SK-N-SH (cell line): ENCODE results near the gene GLT6D1. TPM values are rescaled to one million over a fixed set of nuclear protein-coding genes. Genes with fewer than 3 reads are reported as not detected.

Experiments used
- CTCF ChIA-PET: fragments of 300-600, 350-600 bp; formaldehyde crosslinking; extraction: SDS; loops from one replicate; lab custom pipeline; 2021; lab: Yijun Ruan, JAX
- POLR2A ChIA-PET: fragments of 350-600 bp; sonication (Branson Sonifier 250); formaldehyde crosslinking; extraction: SDS; loops from one replicate; lab custom pipeline; 2020; ENCODE audit warnings: antibody characterized with exemption, inconsistent platforms; lab: Yijun Ruan, JAX
- DNase-seq: peaks from one replicate; pipeline ENCODE4 v3.0.0; 2012
- H2AFZ ChIP-seq: fragments of 200-600 bp; sonication (generic); 2 replicates; pipeline ENCODE4 v1.8.1; 2016; ENCODE audit warnings: antibody characterized with exemption, mild to moderate bottlenecking, low read depth
- H3F3A ChIP-seq: fragments of 200-600 bp; sonication (generic); replicated peaks from 2 replicates; pipeline ENCODE3; 2016; ENCODE audit warnings: antibody characterized with exemption, mild to moderate bottlenecking; ENCODE audit not compliant: insufficient read depth
- H3K27ac ChIP-seq, 2 experiments: fragments of 200-500 bp in 1 of 2; fragments of 200-600 bp in 1 of 2; sonication (Bioruptor generic) in 1 of 2; sonication (generic), shearing (Covaris generic) in 1 of 2; 2 replicates each; pipeline versions ENCODE4 v1.5.1 to v1.6.1; 2014 to 2016; ENCODE audit warnings: low read depth in 2 of 2, inconsistent platforms in 1 of 2, low read length in 1 of 2, mild to moderate bottlenecking in 1 of 2, mixed read lengths in 1 of 2
- H3K27me3 ChIP-seq: fragments of 200-600 bp; sonication (generic), shearing (Covaris generic); 2 replicates; pipeline ENCODE4 v1.6.1; 2016; ENCODE audit warnings: mixed run types; ENCODE audit not compliant: insufficient read depth
- H3K36me3 ChIP-seq, 2 experiments: fragments of 200-500 bp in 1 of 2; fragments of 200-600 bp in 1 of 2; sonication (Bioruptor generic) in 1 of 2; sonication (generic) in 1 of 2; replicated peaks in 1 of 2; 2 replicates each; pipeline versions ENCODE3 to v1.5.1; 2014 to 2016; ENCODE audit warnings: low read length in 1 of 2, mild to moderate bottlenecking in 1 of 2; ENCODE audit not compliant: insufficient read depth in 2 of 2, control insufficient read depth in 1 of 2
- H3K4me1 ChIP-seq, 2 experiments: fragments of 200-500 bp in 1 of 2; fragments of 200-600 bp in 1 of 2; sonication (Bioruptor generic) in 1 of 2; sonication (generic), shearing (Covaris generic) in 1 of 2; 2 replicates each; pipeline versions ENCODE4 v1.5.1 to v1.6.1; 2014 to 2016; ENCODE audit warnings: low read depth in 1 of 2, low read length in 1 of 2, mixed run types in 1 of 2; ENCODE audit not compliant: insufficient read depth in 2 of 2, control insufficient read depth in 1 of 2
- H3K4me2 ChIP-seq: fragments of 200-600 bp; sonication (generic), shearing (Covaris generic); 2 replicates; pipeline ENCODE4 v1.6.1; 2017; ENCODE audit warnings: mixed run types
- H3K4me3 ChIP-seq, 2 experiments: fragments of 200-500 bp in 1 of 2; fragments of 200-600 bp in 1 of 2; sonication (Bioruptor generic) in 1 of 2; sonication (generic), shearing (Covaris generic) in 1 of 2; 2 replicates each; pipeline versions ENCODE4 v1.5.1 to v1.8.1; 2014 to 2016; ENCODE audit warnings: low read depth in 2 of 2, inconsistent platforms in 1 of 2, low read length in 1 of 2, mild to moderate bottlenecking in 1 of 2, mixed read lengths in 1 of 2, moderate library complexity in 1 of 2
- H3K79me2 ChIP-seq: fragments of 200-600 bp; sonication (generic); 2 replicates; pipeline ENCODE4 v1.8.1; 2017; ENCODE audit warnings: mild to moderate bottlenecking; ENCODE audit not compliant: insufficient read depth
- H3K9ac ChIP-seq: fragments of 200-600 bp; sonication (generic); 2 replicates; pipeline ENCODE4 v1.6.1; 2017; ENCODE audit warnings: mixed run types
- H3K9me2 ChIP-seq: fragments of 200-600 bp; sonication (generic); 2 replicates; pipeline ENCODE4 v1.6.1; 2017; ENCODE audit warnings: mixed run types
- H3K9me3 ChIP-seq: fragments of 200-600 bp; sonication (generic); 2 replicates; pipeline ENCODE4 v1.6.1; 2017; ENCODE audit warnings: mixed run types, mild to moderate bottlenecking, moderate library complexity
- H4K20me1 ChIP-seq: fragments of 200-600 bp; sonication (generic); 2 replicates; pipeline ENCODE4 v1.6.1; 2017; ENCODE audit warnings: mild to moderate bottlenecking, mixed run types; ENCODE audit not compliant: insufficient read depth
- FOSL2 ChIP-seq: IDR thresholded peaks from 2 replicates; pipeline ENCODE4 v1.4.0; 2012; ENCODE audit warnings: low read depth, mild to moderate bottlenecking, moderate library complexity, borderline replicate concordance
- FOXJ3 ChIP-seq: sonication (generic); formaldehyde crosslinking; IDR thresholded peaks from 2 replicates; pipeline ENCODE4 v1.5.1; 2020; ENCODE audit warnings: mild to moderate bottlenecking, missing genetic modification reagents
- GABPA ChIP-seq: IDR thresholded peaks from 2 replicates; pipeline ENCODE4 v1.4.0; 2012; ENCODE audit warnings: low read depth, mild to moderate bottlenecking
- JUND ChIP-seq: IDR thresholded peaks from 2 replicates; pipeline ENCODE4 v1.4.0; 2012
- NRF1 ChIP-seq: IDR thresholded peaks from 2 replicates; pipeline ENCODE4 v1.6.1; 2012; ENCODE audit warnings: low read depth, mild to moderate bottlenecking, low read length
- PBX3 ChIP-seq: IDR thresholded peaks from 2 replicates; pipeline ENCODE4; 2012
- POLR2AphosphoS5 ChIP-seq: IDR thresholded peaks from 2 replicates; pipeline ENCODE4 v1.6.1; 2012; ENCODE audit warnings: low read depth, low read length
- RFX5 ChIP-seq: IDR thresholded peaks from 2 replicates; pipeline ENCODE4 v1.6.1; 2012; ENCODE audit warnings: mild to moderate bottlenecking, improper control_type of control experiment, low read length
- SMC3 ChIP-seq: IDR thresholded peaks from 2 replicates; pipeline ENCODE4 v1.6.1; 2012; ENCODE audit warnings: low read depth, low read length, improper control_type of control experiment
- WGBS: methylation state at CpG from one replicate; pipeline ENCODE4 v1.1.6; 2017; ENCODE audit warnings: low lambda C conversion rate; 5-methylcytosine and 5-hydroxymethylcytosine counted together
- polyA plus RNA-seq, 3 experiments: library from polyadenylated mRNA; depleted of rRNA; stranded (reverse); fragments of >200 nt; gene quantifications; 2 replicates each; pipeline ENCODE4 v1.2.3, GENCODE V29; 2012
- TF ChIP-seq, protein P1 (sequence below): IDR thresholded peaks from 2 replicates; pipeline ENCODE4 v1.4.0; 2012; ENCODE audit warnings: low read depth, borderline replicate concordance
- TF ChIP-seq, protein P2 (sequence below): IDR thresholded peaks from 2 replicates; pipeline ENCODE4 v1.4.0; 2012; ENCODE audit warnings: low read depth, borderline replicate concordance
- TF ChIP-seq, protein P3 (sequence below): fragments of 150-350 bp; IDR thresholded peaks from 2 replicates; pipeline ENCODE4 v1.6.1; 2017; ENCODE audit warnings: antibody characterized with exemption, low read length, low read depth, borderline replicate concordance

GLT6D1 gene
- polyA plus RNA-seq, 1 of the 3 experiments (the other 2 are of a cell fraction): not detected

DNA sequence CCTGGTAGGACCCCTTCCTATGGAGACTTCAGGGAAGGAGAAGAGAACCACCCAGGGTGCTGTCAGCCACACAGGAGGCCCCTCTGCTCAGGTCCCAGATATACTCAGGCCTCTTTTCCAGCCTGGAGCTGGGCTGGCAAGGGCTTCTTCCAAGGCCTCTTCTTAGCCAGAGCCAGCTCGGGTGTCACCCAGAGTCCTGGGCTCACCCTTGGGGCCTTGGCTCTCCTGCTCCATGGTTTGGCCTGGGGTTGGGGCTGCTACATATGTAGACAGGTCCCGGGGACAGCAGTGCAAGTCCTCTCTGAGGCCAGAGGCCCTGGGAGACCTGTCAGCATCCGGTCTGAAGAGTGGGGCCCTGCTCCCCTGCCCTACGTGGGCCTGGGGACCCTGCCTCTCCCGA lies 55.0 kb downstream of the GLT6D1 start:
- no peak for DNase-seq
- no peaks in the 10 kb centered on the region for H3F3A ChIP-seq
- no peak overlapping the region for H3K9ac ChIP-seq
- no peak overlapping the region for H3K4me3 ChIP-seq
- H3K27ac ChIP-seq: no peak overlapping the region
- TF ChIP-seq SMC3 (no peak), FOSL2 (no peak), JUND (no peak), NRF1 (no peak), GABPA (no peak), RFX5 (no peak), POLR2AphosphoS5 (no peak)
- TF ChIP-seq, protein P1, sequence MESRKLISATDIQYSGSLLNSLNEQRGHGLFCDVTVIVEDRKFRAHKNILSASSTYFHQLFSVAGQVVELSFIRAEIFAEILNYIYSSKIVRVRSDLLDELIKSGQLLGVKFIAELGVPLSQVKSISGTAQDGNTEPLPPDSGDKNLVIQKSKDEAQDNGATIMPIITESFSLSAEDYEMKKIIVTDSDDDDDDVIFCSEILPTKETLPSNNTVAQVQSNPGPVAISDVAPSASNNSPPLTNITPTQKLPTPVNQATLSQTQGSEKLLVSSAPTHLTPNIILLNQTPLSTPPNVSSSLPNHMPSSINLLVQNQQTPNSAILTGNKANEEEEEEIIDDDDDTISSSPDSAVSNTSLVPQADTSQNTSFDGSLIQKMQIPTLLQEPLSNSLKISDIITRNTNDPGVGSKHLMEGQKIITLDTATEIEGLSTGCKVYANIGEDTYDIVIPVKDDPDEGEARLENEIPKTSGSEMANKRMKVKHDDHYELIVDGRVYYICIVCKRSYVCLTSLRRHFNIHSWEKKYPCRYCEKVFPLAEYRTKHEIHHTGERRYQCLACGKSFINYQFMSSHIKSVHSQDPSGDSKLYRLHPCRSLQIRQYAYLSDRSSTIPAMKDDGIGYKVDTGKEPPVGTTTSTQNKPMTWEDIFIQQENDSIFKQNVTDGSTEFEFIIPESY: no peak
- TF ChIP-seq, all 33 proteins: peak for 0
- CTCF ChIA-PET: no interaction called here
- no peaks in the 10 kb centered on the region; a peak in 1 of 4 replicates for H3K4me1 ChIP-seq
- POLR2A ChIA-PET: no interaction called here
- H3K4me2 ChIP-seq: no peak overlapping the region
- H3K79me2 ChIP-seq: no peaks in the 10 kb centered on the region
- no peak overlapping the region for H2AFZ ChIP-seq
- WGBS: 24% methylated on average over 3 of the region's 5 CpGs
- H3K36me3 ChIP-seq: no peaks in the 10 kb centered on the region
- H3K9me2 ChIP-seq: no peaks in the 10 kb centered on the region
- H3K27me3 ChIP-seq: no peaks in the 10 kb centered on the region
- H3K9me3 ChIP-seq: no peaks in the 10 kb centered on the region
- H4K20me1 ChIP-seq: no peaks in the 10 kb centered on the region

DNA sequence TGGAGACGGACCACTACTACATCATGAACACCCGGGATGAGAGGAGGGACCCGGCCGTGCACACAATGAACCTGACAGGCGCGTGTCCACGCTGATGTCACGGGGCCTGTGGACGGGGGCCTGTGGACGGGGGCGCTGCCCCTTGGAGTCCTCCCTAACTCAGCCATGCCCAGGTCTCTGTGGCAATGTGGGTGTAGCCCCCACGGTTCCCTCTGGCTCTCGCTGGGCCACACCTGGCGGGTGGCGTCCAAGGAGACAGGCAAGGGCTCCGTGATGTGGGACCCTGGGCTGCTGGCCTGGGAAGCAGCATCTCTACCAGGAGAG lies 55.7 kb downstream of the GLT6D1 start:
- DNase-seq: no peak
- no peak overlapping the region for H3K9ac ChIP-seq
- WGBS: 74% methylated on average over 14 of the region's 16 CpGs
- H3K79me2 ChIP-seq: no peaks in the 10 kb centered on the region
- POLR2A ChIA-PET: no interaction called here
- no peak for TF ChIP-seq PBX3
- TF ChIP-seq FOXJ3 (CRISPR knock-in tag): no peak
- no peak for TF ChIP-seq GABPA
- TF ChIP-seq, protein P2, sequence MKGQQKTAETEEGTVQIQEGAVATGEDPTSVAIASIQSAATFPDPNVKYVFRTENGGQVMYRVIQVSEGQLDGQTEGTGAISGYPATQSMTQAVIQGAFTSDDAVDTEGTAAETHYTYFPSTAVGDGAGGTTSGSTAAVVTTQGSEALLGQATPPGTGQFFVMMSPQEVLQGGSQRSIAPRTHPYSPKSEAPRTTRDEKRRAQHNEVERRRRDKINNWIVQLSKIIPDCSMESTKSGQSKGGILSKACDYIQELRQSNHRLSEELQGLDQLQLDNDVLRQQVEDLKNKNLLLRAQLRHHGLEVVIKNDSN: no peak
- TF ChIP-seq, protein P3, sequence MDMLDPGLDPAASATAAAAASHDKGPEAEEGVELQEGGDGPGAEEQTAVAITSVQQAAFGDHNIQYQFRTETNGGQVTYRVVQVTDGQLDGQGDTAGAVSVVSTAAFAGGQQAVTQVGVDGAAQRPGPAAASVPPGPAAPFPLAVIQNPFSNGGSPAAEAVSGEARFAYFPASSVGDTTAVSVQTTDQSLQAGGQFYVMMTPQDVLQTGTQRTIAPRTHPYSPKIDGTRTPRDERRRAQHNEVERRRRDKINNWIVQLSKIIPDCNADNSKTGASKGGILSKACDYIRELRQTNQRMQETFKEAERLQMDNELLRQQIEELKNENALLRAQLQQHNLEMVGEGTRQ: no peak
- TF ChIP-seq, all 33 proteins: peak for 0
- no peak overlapping the region for H3K4me3 ChIP-seq
- no peak overlapping the region for H3K27ac ChIP-seq
- H3K4me1 ChIP-seq: no peaks in the 10 kb centered on the region; a peak in 1 of 4 replicates
- no peaks in the 10 kb centered on the region for H3K27me3 ChIP-seq
- no peaks in the 10 kb centered on the region for H3K9me3 ChIP-seq
- H3F3A ChIP-seq: no peaks in the 10 kb centered on the region
- no peak overlapping the region for H3K4me2 ChIP-seq
- H2AFZ ChIP-seq: no peak overlapping the region
- CTCF ChIA-PET: interaction anchor here (0.9 kb wide), 1 partner anchor 20 kb away, joined by 3 read pairs; no protein-coding TSS in a partner anchor
- no peaks in the 10 kb centered on the region for H3K9me2 ChIP-seq
- H3K36me3 ChIP-seq: no peaks in the 10 kb centered on the region
- no peaks in the 10 kb centered on the region for H4K20me1 ChIP-seq
